Forelimb muscle (tissue), 1 donor: Measurements from ENCODE around the gene LST1. TPM values are rescaled to one million over a fixed set of nuclear protein-coding genes. Genes with fewer than 3 reads are reported as not detected.
A peak's percentile ranks its signal among the peaks of the same experiment; 100 is the strongest.
"Not testable (repeated sequence)": the region's sequence is repeated elsewhere in the genome, so short reads cannot be mapped to it uniquely, and the experiment has no call there.

Source experiments
- DNase-seq: peaks from one replicate; pipeline ENCODE4 v3.0.0-alpha.2; 2013; ENCODE audit warnings: low read depth
- polyA plus RNA-seq: library from polyadenylated mRNA; unstranded; fragments of 120-200 nt; gene quantifications from one replicate; pipeline ENCODE4 v1.2.1, GENCODE V29; 2013; ENCODE audit not compliant: insufficient read length

Gene LST1
- 7.4 TPM for polyA plus RNA-seq

DNA sequence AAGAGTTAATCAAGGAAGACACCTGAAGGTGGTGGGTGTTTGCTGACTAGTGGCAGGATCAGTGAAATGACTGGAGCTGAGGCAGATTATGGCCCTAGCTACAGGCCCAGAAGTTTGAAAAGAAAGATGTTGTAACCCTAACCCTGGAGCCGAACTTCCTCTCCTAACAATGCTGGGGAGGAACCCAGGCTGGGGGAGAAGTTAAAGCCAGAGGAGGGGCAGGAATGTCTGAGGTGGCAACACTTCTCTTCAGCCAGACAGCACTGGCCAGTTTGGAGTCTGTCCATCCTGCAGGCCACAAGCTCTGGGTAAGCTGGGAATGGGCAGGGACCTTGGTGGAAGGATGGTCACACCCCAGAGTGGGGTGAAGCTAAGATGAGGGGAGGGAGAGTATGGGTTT, at the start of gene LST1:
Gene LST1, plus strand, starts transcription at position 270 of the 400 bp plus-strand sequence. CDS start 1,023 bp downstream, outside the sequence.
- no peak for DNase-seq

- no peak for DNase-seq
Observed at GRCh38 chr6:31538805-31539400, 47.2 kb upstream of the LST1 start.

- no peak for DNase-seq
Observed at GRCh38 chr6:31540640-31541039, 45.4 kb upstream of the LST1 start.

GRCh38 chr6:31541059-31541657, 44.9 kb upstream of the LST1 start:
- no peak for DNase-seq

- DNase-seq = peak; percentile 96
Observed at GRCh38 chr6:31541658-31542521, 44.2 kb upstream of the LST1 start, which contains the start of gene DDX39B. TSS of gene DDX39B (minus strand) at chr6:31542003. CDS start at chr6:31540532, 1,471 bp downstream.

GRCh38 chr6:31543639-31544038, 42.4 kb upstream of the LST1 start:
- DNase-seq = no peak

- DNase-seq = no peak
Observed at GRCh38 chr6:31544676-31545075, 41.4 kb upstream of the LST1 start.

DNA sequence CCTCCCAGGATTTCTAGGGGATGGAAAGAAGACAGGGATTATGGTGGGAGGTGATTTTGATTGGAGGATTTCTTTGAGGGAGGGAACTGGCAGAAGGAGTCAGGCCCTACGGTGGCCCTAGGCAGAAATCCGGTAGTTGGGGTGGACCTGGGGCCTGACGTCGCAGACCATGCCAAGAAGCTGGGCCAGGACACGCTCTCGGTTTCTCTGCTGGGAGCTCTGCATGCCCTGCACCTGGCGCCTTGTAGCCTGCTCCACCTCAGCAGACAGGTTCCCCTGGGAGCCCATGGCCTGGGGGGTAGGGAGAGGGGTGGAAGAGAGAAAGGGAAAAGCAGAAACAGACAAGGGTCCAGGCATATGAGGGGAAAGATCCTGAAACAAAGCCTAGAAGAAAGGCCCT, 40.8 kb upstream of the LST1 start:
- DNase-seq = no peak

- no peak for DNase-seq
Observed at GRCh38 chr6:31546339-31546957, 39.6 kb upstream of the LST1 start, which contains the start of gene ATP6V1G2. TSS of gene ATP6V1G2 (minus strand) at chr6:31546608. CDS start at chr6:31546559, 49 bp downstream.

- DNase-seq = peak; percentile 98
Observed at GRCh38 chr6:31546958-31547726, 38.9 kb upstream of the LST1 start, which contains the start of gene NFKBIL1. TSS of gene NFKBIL1 (plus strand) at chr6:31547608. CDS start at chr6:31547695, 87 bp downstream.

- DNase-seq = no peak
Observed at GRCh38 chr6:31547727-31548543, 38.1 kb upstream of the LST1 start.

GRCh38 chr6:31548544-31548873, 37.6 kb upstream of the LST1 start:
- no peak for DNase-seq

DNA sequence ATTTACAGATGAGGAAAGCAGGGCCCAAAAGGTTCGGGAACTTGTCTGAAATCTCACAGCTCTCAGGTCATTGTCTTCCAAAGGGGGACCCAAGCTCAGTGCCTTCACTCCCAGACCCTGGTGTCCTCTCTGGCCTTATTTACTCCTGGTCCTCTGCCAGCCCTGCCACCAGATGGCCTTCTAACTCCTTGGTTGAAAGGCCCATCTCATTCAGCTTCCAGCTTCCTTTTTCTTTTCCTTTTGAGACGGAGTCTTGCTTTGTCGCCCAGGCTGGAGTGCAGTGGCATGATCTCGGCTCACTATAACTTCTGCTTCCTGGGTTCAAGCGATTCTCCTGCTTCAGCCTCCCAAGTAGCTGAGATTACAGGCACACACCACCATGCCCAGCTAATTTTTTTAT, 34.7 kb upstream of the LST1 start:
- not testable (repeated sequence) for DNase-seq

- DNase-seq = no peak
Observed at GRCh38 chr6:31556307-31556706, 29.8 kb upstream of the LST1 start.

GRCh38 chr6:31557443-31558317, 28.4 kb upstream of the LST1 start:
- DNase-seq = no peak

DNA sequence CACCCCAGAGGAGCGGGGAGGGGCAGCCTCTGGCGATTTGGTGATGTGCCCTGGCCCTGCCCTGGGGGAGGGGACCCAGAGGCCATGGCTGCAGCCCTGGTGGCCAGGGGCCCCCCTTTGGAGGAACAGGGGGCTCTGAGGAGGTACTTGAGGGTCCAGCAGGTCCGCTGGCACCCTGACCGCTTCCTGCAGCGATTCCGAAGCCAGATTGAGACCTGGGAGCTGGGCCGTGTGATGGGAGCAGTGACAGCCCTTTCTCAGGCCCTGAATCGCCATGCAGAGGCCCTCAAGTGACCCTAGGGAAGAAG, 27.8 kb upstream of the LST1 start:
- no peak for DNase-seq

DNA sequence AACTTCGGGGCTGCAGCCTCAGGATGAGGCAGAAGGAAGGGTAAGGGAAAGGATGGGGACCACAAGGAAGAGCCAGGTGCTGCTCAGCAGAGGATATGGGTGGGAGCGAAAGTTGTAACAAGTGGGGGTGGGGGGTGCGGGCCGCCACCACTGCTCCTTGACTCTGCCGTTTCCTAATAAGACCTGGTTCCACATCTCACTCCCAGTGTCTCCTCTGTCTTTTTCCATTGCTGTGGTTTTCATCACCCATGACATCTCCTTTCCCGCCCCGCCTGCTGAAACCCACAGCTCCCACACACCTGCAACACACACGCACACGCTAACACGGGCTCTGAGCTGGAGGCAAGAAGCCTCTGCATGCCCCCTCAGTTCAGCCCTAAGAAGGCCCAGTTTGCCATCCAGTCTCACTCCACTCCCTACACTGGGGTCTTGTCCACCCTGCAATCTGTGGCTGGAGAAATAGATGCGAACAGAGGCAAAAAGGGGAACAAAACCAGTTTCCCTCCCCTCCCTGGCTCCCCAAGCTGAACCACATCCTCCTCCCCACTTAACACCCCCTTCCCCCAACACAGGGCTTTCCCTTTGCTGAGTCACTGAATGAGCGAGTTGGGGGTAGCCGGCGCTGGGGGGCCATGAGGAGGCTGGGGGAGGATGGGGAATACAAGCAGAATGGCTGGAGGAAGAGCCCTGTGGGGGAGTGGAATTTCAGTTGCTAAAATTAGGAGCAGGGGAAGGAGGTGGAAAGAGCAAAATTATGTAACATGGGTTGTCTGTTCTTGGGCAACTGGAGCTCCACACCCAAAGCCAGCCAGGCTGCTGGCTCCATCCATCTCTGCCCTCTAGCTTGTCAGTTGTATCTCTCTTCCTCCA, 27.2 kb upstream of the LST1 start:
- no peak for DNase-seq

- no peak for DNase-seq
Observed at GRCh38 chr6:31559606-31559957, 26.5 kb upstream of the LST1 start.
